LNCaP clone FGC (cell line): Measurements from ENCODE around the gene PLCH2.

Experiments used
- DNase-seq: peaks from one replicate; pipeline ENCODE4 v3.0.0-alpha.2; 2011; ENCODE audit warnings: low read depth
- H3K4me3 ChIP-seq: 2 replicates; pipeline ENCODE4 v1.5.1; 2011; ENCODE audit warnings: mild to moderate bottlenecking, low read depth, low read length, control low read depth
- CTCF ChIP-seq: IDR thresholded peaks from 2 replicates; pipeline ENCODE4 v1.5.1; 2012; ENCODE audit warnings: mild to moderate bottlenecking; ENCODE audit not compliant: control insufficient read depth, insufficient read depth; ENCODE audit errors: extremely low read depth

Gene PLCH2

GRCh38 chr1:2498648-2499047 lies 22.6 kb downstream of the PLCH2 start:
- DNase-seq, result no peak
- H3K4me3 ChIP-seq, result no peak overlapping the region
- TF ChIP-seq CTCF, result no peak

GRCh38 chr1:2499260-2499659 lies 23.2 kb downstream of the PLCH2 start:
- DNase-seq, result no peak
- no peak overlapping the region for H3K4me3 ChIP-seq
- TF ChIP-seq CTCF, result no peak

GRCh38 chr1:2499986-2500596 lies 24.0 kb downstream of the PLCH2 start:
- no peak for DNase-seq
- no peak for TF ChIP-seq CTCF
- H3K4me3 ChIP-seq, result no peak overlapping the region

GRCh38 chr1:2501041-2501819 lies 25.1 kb downstream of the PLCH2 start:
- no peak for TF ChIP-seq CTCF
- DNase-seq, result no peak
- H3K4me3 ChIP-seq, result no peak overlapping the region

GRCh38 chr1:2501820-2502119 lies 25.7 kb downstream of the PLCH2 start:
- no peak for DNase-seq
- TF ChIP-seq CTCF, result no peak
- H3K4me3 ChIP-seq, result no peak overlapping the region

- H3K4me3 ChIP-seq, result no peak overlapping the region
- no peak for DNase-seq
- TF ChIP-seq CTCF, result no peak
These were observed 26.1 kb downstream of the PLCH2 start for GRCh38 chr1:2502210-2502609.
